ENCODE data around the gene SH3RF3.

SH3RF3 gene

GRCh38 chr2:109211315-109211714, 82.3 kb downstream of the SH3RF3 start:
- peaks cover 19% of the 10 kb centered on the region for H3K4me1 ChIP-seq (ENCODE audit: control insufficient read depth, insufficient read depth, low read length, poor library complexity, severe bottlenecking)
- H3K36me3 ChIP-seq (ENCODE audit: control insufficient read depth, insufficient read depth, low read length): no peaks in the 10 kb centered on the region
- no peak overlapping the region for H3K27ac ChIP-seq (ENCODE audit: low read depth, low read length, severe bottlenecking)
- no peaks in the 10 kb centered on the region for H3K9me3 ChIP-seq (ENCODE audit: control insufficient read depth, low read length)
- no peak overlapping the region for H3K4me3 ChIP-seq (ENCODE audit: extremely low read depth, insufficient read depth, low read length, poor library complexity, severe bottlenecking)
- WGBS, 2 experiments (ENCODE audit: insufficient coverage in 2 of 2): 75 to 90% methylated on average over 9 to 10 of the region's 10 CpGs

DNA sequence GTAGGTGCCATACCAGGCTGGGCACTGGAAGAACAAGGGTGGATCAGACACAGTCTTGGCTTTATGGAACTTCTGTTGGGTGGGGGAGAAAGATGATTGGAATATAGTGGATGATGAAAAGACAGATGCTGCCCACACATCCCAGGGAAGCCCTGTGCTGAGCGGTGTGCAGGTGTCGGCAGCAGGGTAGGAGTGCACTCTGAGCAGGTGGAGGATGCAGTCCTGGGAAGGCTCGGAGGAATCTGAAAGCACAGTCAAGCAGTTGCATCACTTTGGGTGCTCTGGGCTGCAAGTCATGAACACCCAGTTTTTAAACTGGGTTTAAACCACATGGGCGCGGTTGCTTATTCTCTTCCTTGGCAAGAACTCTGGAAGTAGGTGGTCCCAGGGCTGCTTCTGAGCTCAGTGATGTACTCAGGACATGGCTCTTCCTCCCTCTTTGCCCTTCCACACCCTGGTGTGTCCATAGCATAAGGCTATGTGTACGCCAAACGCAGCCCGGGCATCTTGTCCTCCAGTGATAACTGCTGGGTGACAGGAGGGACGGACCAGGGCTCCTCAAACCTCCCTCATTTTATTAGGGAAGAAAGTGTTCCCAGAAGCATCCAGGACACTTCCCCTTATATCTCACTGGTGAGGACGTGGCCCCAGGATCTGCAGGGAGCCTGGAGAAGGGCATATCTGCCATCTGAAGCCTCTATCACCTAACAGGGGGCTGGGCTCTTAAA, 84.0 kb downstream of the SH3RF3 start:
- 92 to 94% methylated on average over 6 to 8 of the region's 10 CpGs for WGBS, 2 experiments (ENCODE audit: insufficient coverage in 2 of 2)
- Histone ChIP-seq H3K4me1 (ENCODE audit: control insufficient read depth, insufficient read depth, low read length, poor library complexity, severe bottlenecking) (peaks cover 19% of the 10 kb centered on the region), H3K4me3 (ENCODE audit: extremely low read depth, insufficient read depth, low read length, poor library complexity, severe bottlenecking) (no peak overlapping the region), H3K36me3 (ENCODE audit: control insufficient read depth, insufficient read depth, low read length) (no peaks in the 10 kb centered on the region), H3K27ac (ENCODE audit: low read depth, low read length, severe bottlenecking) (no peak overlapping the region), H3K9me3 (ENCODE audit: control insufficient read depth, low read length) (no peaks in the 10 kb centered on the region)

GRCh38 chr2:109213646-109214433, 84.8 kb downstream of the SH3RF3 start:
- no peak overlapping the region for H3K4me3 ChIP-seq (ENCODE audit: extremely low read depth, insufficient read depth, low read length, poor library complexity, severe bottlenecking)
- WGBS, 2 experiments (ENCODE audit: insufficient coverage in 2 of 2): 90 to 94% methylated on average over 12 to 14 of the region's 16 CpGs
- no peaks in the 10 kb centered on the region for H3K9me3 ChIP-seq (ENCODE audit: control insufficient read depth, low read length)
- H3K27ac ChIP-seq (ENCODE audit: low read depth, low read length, severe bottlenecking): no peak overlapping the region
- H3K36me3 ChIP-seq (ENCODE audit: control insufficient read depth, insufficient read depth, low read length): no peaks in the 10 kb centered on the region
- peaks cover 17% of the 10 kb centered on the region for H3K4me1 ChIP-seq (ENCODE audit: control insufficient read depth, insufficient read depth, low read length, poor library complexity, severe bottlenecking)

DNA sequence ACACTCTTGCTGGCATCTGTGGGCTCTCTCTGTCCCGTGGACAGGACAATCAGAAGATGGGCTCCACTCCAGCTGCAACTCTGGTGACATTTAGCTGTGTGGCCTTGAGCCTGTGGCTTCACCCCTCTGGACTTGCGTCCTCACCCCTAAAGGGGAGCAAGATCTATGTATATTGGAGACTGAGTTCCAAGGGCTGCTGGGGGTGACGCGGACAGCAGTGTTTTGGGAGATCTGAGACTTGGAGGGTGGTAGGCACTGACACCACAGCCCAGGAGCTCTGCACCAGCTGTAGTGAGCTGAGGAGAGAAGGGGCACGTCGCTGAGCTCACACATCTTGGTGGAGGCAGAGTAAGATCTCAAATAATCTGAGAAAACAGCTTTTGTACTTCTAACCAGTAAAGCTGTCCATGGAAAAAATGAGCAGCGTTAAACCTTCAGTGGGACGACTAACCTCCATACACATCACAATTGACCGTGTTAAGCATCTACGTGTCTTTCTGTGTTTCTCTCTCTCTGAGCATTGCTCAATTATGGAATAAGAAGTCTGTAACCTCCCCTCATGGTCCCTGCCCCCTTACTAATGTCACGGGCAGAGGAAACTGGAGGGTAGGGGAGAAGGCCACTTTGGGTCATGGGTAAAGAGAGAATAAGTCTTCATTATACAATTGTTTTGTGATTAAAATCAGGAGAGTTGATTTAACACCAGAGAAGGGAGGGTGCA, 85.8 kb downstream of the SH3RF3 start:
- Histone ChIP-seq H3K9me3 (ENCODE audit: control insufficient read depth, low read length) (no peaks in the 10 kb centered on the region), H3K4me1 (ENCODE audit: control insufficient read depth, insufficient read depth, low read length, poor library complexity, severe bottlenecking) (peaks cover 9% of the 10 kb centered on the region), H3K4me3 (ENCODE audit: extremely low read depth, insufficient read depth, low read length, poor library complexity, severe bottlenecking) (no peak overlapping the region), H3K27ac (ENCODE audit: low read depth, low read length, severe bottlenecking) (no peak overlapping the region), H3K36me3 (ENCODE audit: control insufficient read depth, insufficient read depth, low read length) (no peaks in the 10 kb centered on the region)
- 95 to 100% methylated on average over 5 to 8 of the region's 11 CpGs for WGBS, 2 experiments (ENCODE audit: insufficient coverage in 2 of 2)

DNA sequence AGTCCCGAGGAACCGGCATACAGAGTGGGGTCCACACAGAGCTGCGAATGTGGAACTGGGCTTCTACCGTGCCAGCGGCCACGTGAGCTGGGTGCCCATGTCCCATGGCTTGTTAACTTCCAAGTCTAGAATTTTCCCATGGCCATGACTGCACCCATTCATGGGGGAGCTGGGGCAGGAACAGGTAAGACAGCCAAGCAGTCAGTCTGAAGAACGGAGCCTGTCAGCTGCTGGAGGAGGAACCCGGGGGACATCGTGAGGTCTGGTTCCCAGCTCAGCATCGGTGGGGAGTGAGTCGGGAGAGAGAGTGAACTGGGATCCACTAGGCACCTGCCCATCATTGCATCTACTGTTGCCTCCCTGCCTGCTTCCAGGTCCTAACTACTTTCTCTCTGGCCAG, 86.9 kb downstream of the SH3RF3 start:
- 89 to 95% methylated on average over 8 to 9 of the region's 11 CpGs for WGBS, 2 experiments (ENCODE audit: insufficient coverage in 2 of 2)
- H3K27ac ChIP-seq (ENCODE audit: low read depth, low read length, severe bottlenecking): no peak overlapping the region
- H3K4me3 ChIP-seq (ENCODE audit: extremely low read depth, insufficient read depth, low read length, poor library complexity, severe bottlenecking): no peak overlapping the region
- H3K9me3 ChIP-seq (ENCODE audit: control insufficient read depth, low read length): no peaks in the 10 kb centered on the region
- no peaks in the 10 kb centered on the region for H3K36me3 ChIP-seq (ENCODE audit: control insufficient read depth, insufficient read depth, low read length)
- peaks cover 4% of the 10 kb centered on the region for H3K4me1 ChIP-seq (ENCODE audit: control insufficient read depth, insufficient read depth, low read length, poor library complexity, severe bottlenecking)

DNA sequence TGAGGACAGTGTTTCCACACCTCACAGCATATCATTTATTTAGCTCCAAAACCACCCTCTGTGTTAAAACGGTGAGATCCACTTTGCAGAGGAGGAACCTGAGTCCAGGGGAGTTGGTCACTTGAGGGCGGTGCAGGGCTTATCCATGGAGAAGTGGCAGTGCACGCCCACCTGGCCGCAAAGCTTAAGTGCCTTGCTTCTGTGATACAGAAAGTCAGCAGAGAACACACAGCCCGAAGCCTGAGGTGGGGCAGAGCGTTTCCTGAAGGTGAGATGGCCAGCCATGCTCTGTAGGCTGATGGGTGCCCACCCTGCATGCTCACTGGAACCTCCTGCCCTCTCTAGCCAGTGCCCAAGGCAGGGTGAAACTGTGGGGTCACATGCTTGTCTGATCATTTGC, 87.3 kb downstream of the SH3RF3 start:
- H3K4me3 ChIP-seq (ENCODE audit: extremely low read depth, insufficient read depth, low read length, poor library complexity, severe bottlenecking): no peak overlapping the region
- H3K36me3 ChIP-seq (ENCODE audit: control insufficient read depth, insufficient read depth, low read length): no peaks in the 10 kb centered on the region
- H3K9me3 ChIP-seq (ENCODE audit: control insufficient read depth, low read length): no peaks in the 10 kb centered on the region
- H3K27ac ChIP-seq (ENCODE audit: low read depth, low read length, severe bottlenecking): no peak overlapping the region
- WGBS, 2 experiments (ENCODE audit: insufficient coverage in 2 of 2): 79 to 82% methylated on average over 6 of the region's 6 CpGs
- H3K4me1 ChIP-seq (ENCODE audit: control insufficient read depth, insufficient read depth, low read length, poor library complexity, severe bottlenecking): peaks cover 4% of the 10 kb centered on the region

DNA sequence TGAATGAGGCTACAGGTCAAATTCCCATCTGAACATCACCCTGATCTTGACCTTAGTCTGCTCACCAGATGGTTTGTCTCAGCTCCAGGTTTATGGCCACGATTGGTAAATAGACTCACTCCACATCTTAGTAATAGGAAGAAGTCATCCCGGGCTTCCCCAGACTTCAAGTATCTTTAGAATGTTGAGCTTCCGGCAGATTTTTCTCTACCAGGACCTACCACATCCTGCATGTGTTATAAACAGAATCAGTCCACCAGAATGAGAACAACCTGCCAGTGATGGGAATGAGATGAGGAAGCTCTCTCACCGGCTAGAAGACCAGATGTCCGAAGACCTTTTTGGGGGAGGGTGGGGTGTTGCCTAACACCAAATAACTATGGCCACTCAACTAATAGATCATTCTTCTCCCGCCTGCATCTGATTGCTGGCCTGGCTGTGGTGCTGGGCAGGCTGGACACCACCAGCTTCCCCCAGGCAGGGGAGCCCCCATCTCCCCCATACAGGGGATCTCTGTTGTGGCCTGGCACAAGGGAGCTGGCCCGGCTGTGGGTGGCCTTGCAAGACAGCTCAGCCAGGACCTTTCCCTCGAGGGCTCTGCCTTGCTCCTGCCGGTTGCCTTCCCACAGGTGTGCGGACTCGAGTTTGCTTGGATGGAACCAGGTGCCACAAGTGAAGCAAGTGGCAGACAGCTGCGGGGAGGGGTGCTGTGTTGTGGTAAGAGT, 88.5 kb downstream of the SH3RF3 start:
- Histone ChIP-seq H3K4me3 (ENCODE audit: extremely low read depth, insufficient read depth, low read length, poor library complexity, severe bottlenecking) (no peak overlapping the region), H3K36me3 (ENCODE audit: control insufficient read depth, insufficient read depth, low read length) (no peaks in the 10 kb centered on the region), H3K4me1 (ENCODE audit: control insufficient read depth, insufficient read depth, low read length, poor library complexity, severe bottlenecking) (peaks cover 4% of the 10 kb centered on the region), H3K9me3 (ENCODE audit: control insufficient read depth, low read length) (no peaks in the 10 kb centered on the region), H3K27ac (ENCODE audit: low read depth, low read length, severe bottlenecking) (no peak overlapping the region)
- 93 to 96% methylated on average over 4 to 7 of the region's 12 CpGs for WGBS, 2 experiments (ENCODE audit: insufficient coverage in 2 of 2)

GRCh38 chr2:109218087-109218791, 89.2 kb downstream of the SH3RF3 start:
- H3K4me3 ChIP-seq (ENCODE audit: extremely low read depth, insufficient read depth, low read length, poor library complexity, severe bottlenecking): no peak overlapping the region
- H3K4me1 ChIP-seq (ENCODE audit: control insufficient read depth, insufficient read depth, low read length, poor library complexity, severe bottlenecking): peaks cover 4% of the 10 kb centered on the region
- no peak overlapping the region for H3K27ac ChIP-seq (ENCODE audit: low read depth, low read length, severe bottlenecking)
- 88 to 100% methylated on average over 1 to 2 of the region's 6 CpGs for WGBS, 2 experiments (ENCODE audit: insufficient coverage in 2 of 2)
- H3K36me3 ChIP-seq (ENCODE audit: control insufficient read depth, insufficient read depth, low read length): no peaks in the 10 kb centered on the region
- no peaks in the 10 kb centered on the region for H3K9me3 ChIP-seq (ENCODE audit: control insufficient read depth, low read length)

DNA sequence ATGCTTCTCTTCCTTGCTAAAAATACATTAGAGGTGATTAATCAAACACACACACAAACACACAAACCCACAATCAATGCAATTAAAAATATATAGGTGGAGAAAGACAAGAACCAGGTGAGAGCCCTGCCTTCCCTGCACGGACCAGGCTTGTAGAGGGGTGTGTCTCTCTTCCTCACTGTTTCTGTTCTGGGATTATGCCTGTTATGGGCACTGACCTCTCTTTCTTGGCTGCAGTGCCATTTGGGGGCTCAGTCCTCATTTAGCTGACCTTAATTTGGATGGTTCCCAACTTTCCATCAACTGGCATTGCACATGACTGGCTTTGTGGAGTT, 89.8 kb downstream of the SH3RF3 start:
- Histone ChIP-seq H3K27ac (ENCODE audit: low read depth, low read length, severe bottlenecking) (no peak overlapping the region), H3K9me3 (ENCODE audit: control insufficient read depth, low read length) (no peaks in the 10 kb centered on the region), H3K36me3 (ENCODE audit: control insufficient read depth, insufficient read depth, low read length) (no peaks in the 10 kb centered on the region), H3K4me3 (ENCODE audit: extremely low read depth, insufficient read depth, low read length, poor library complexity, severe bottlenecking) (no peak overlapping the region), H3K4me1 (ENCODE audit: control insufficient read depth, insufficient read depth, low read length, poor library complexity, severe bottlenecking) (peaks cover 2% of the 10 kb centered on the region)
- 50% methylated on average over 1 of the region's 1 CpG; no CpG with 5 or more reads in 1 of the 2 experiments for WGBS, 2 experiments (ENCODE audit: insufficient coverage in 2 of 2)

- 91 to 94% methylated on average over 1 to 2 of the region's 2 CpGs for WGBS, 2 experiments (ENCODE audit: insufficient coverage in 2 of 2)
- no peaks in the 10 kb centered on the region for H3K4me1 ChIP-seq (ENCODE audit: control insufficient read depth, insufficient read depth, low read length, poor library complexity, severe bottlenecking)
- H3K27ac ChIP-seq (ENCODE audit: low read depth, low read length, severe bottlenecking): no peak overlapping the region
Measured at GRCh38 chr2:109220860-109221259, 91.9 kb downstream of the SH3RF3 start.

More at GRCh38 chr2:109220860-109221259, 91.9 kb downstream of the SH3RF3 start:
- no peaks in the 10 kb centered on the region for H3K36me3 ChIP-seq (ENCODE audit: control insufficient read depth, insufficient read depth, low read length)
- H3K4me3 ChIP-seq (ENCODE audit: extremely low read depth, insufficient read depth, low read length, poor library complexity, severe bottlenecking): no peak overlapping the region
- no peaks in the 10 kb centered on the region for H3K9me3 ChIP-seq (ENCODE audit: control insufficient read depth, low read length)
